Measurements from ENCODE around the gene AKR1C1.
"Not testable (repeated sequence)": the region's sequence is repeated elsewhere in the genome, so short reads cannot be mapped to it uniquely, and the experiment has no call there.

- TF ChIP-seq FOXM1 (IDR thresholded peaks at IDR 0.05; ENCODE audit: borderline replicate concordance); LEF1 (IDR thresholded peaks at IDR 0.05; ENCODE audit: borderline replicate concordance); HDGF (IDR thresholded peaks at IDR 0.05; ENCODE audit: borderline replicate concordance); SP1 (IDR thresholded peaks at IDR 0.05); BHLHE40 (IDR thresholded peaks at IDR 0.05; ENCODE audit: borderline replicate concordance); ELF4 (IDR thresholded peaks at IDR 0.05); TARDBP (IDR thresholded peaks at IDR 0.05); ZNF384 (IDR thresholded peaks at IDR 0.05); ARNT (IDR thresholded peaks at IDR 0.05); FOXK2 (IDR thresholded peaks at IDR 0.05): not testable (repeated sequence)
Observed at GRCh38 chr10:4994260-4994659, 31.0 kb downstream of the AKR1C1 start.

All from HEK293T (cell line).